HL-60 (cell line): ENCODE data around the gene BTNL8.

ENCODE experiments used
- DNase-seq, 2 experiments: peaks; one replicate each; pipeline ENCODE4 v3.0.0-alpha.2; 2010 to 2020; ENCODE audit warnings: low read depth in 1 of 2, low spot score in 1 of 2
- H3K27ac ChIP-seq: fragments of 250-450 bp; sonication (Bioruptor Pico); replicated peaks from 2 replicates; pipeline ENCODE4 v1.5.1; 2020; ENCODE audit warnings: mild to moderate bottlenecking, moderate library complexity
- H3K27me3 ChIP-seq: fragments of 250-450 bp; sonication (Bioruptor Pico); 2 replicates; pipeline ENCODE4 v1.5.1; 2021; ENCODE audit warnings: mild to moderate bottlenecking, moderate library complexity; ENCODE audit not compliant: insufficient read depth, poor library complexity, severe bottlenecking
- H3K4me3 ChIP-seq: replicated peaks from 2 replicates; pipeline ENCODE4 v1.5.1; 2011; ENCODE audit warnings: mild to moderate bottlenecking, control low read depth, low read length; ENCODE audit not compliant: insufficient read depth
- CTCF ChIP-seq: IDR thresholded peaks from one replicate; pipeline ENCODE4 v1.5.1; 2011; ENCODE audit warnings: low read length, control low read depth, inconsistent platforms; ENCODE audit not compliant: insufficient read depth
- GABPA ChIP-seq: IDR thresholded peaks from 2 replicates; pipeline ENCODE4 v1.6.1; 2012; ENCODE audit warnings: low read depth
- POLR2AphosphoS5 ChIP-seq: IDR thresholded peaks from 2 replicates; pipeline ENCODE4 v1.6.1; 2012; ENCODE audit warnings: low read depth
- REST ChIP-seq: IDR thresholded peaks from 2 replicates; pipeline ENCODE4 v1.6.1; 2012; ENCODE audit warnings: low read depth; ENCODE audit not compliant: insufficient replicate concordance
- SPI1 ChIP-seq: IDR thresholded peaks from 2 replicates; pipeline ENCODE4 v1.6.1; 2012; ENCODE audit warnings: low read depth, mild to moderate bottlenecking, borderline replicate concordance

BTNL8 gene

GRCh38 chr5:180860273-180860886 lies 38.6 kb upstream of the BTNL8 start:
- Histone ChIP-seq H3K27me3 (no peaks in the 10 kb centered on the region), H3K4me3 (peak overlapping the region; percentile 78), H3K27ac (peak overlapping the region; percentile 92)
- TF ChIP-seq POLR2AphosphoS5 (no peak), REST (no peak), SPI1 (no peak), CTCF (no peak), GABPA (no peak)
- DNase-seq, result peak; percentile 44 to 56

GRCh38 chr5:180860887-180861822 lies 37.8 kb upstream of the BTNL8 start, which contains the start of gene ZFP62:
Gene ZFP62, minus strand, starts transcription at chr5:180861276. Its CDS starts 57 bp downstream, at chr5:180861219.
- DNase-seq, result peak; percentile 82 to 91
- H3K27me3 ChIP-seq, result no peaks in the 10 kb centered on the region
- TF ChIP-seq REST, result peak; percentile 54
- TF ChIP-seq CTCF, result no peak
- TF ChIP-seq GABPA, result peak; percentile 94
- TF ChIP-seq POLR2AphosphoS5, result peak; percentile 73
- TF ChIP-seq SPI1, result 0 out of 2 replicates have a peak, but pooled peaks have one; percentile 20
- H3K4me3 ChIP-seq, result peak within 1 kb of the TSS; percentile 78
- peak within 1 kb of the TSS; percentile 92 for H3K27ac ChIP-seq

- no peak overlapping the region for H3K27ac ChIP-seq
- H3K4me3 ChIP-seq, result no peak overlapping the region
- TF ChIP-seq SPI1, result no peak
- TF ChIP-seq POLR2AphosphoS5, result no peak
- TF ChIP-seq REST, result no peak
- no peak for TF ChIP-seq GABPA
- TF ChIP-seq CTCF, result no peak
Measured at GRCh38 chr5:180862645-180863044, 36.3 kb upstream of the BTNL8 start.

More at GRCh38 chr5:180862645-180863044, 36.3 kb upstream of the BTNL8 start:
- DNase-seq, result no peak
- H3K27me3 ChIP-seq, result no peaks in the 10 kb centered on the region
